HG03457 (cell line): ENCODE results near the gene CD8A.

ENCODE experiments used
- ATAC-seq: cut with Tn5 transposase; IDR thresholded peaks from one replicate; pipeline ENCODE4 v1.9.1; 2021; ENCODE audit warnings: moderate number of reproducible peaks; ENCODE audit not compliant: unreplicated experiment

Gene CD8A

GRCh38 chr2:86809481-86810121 is 18.9 kb upstream of the CD8A start:
- ATAC-seq = no peak

DNA sequence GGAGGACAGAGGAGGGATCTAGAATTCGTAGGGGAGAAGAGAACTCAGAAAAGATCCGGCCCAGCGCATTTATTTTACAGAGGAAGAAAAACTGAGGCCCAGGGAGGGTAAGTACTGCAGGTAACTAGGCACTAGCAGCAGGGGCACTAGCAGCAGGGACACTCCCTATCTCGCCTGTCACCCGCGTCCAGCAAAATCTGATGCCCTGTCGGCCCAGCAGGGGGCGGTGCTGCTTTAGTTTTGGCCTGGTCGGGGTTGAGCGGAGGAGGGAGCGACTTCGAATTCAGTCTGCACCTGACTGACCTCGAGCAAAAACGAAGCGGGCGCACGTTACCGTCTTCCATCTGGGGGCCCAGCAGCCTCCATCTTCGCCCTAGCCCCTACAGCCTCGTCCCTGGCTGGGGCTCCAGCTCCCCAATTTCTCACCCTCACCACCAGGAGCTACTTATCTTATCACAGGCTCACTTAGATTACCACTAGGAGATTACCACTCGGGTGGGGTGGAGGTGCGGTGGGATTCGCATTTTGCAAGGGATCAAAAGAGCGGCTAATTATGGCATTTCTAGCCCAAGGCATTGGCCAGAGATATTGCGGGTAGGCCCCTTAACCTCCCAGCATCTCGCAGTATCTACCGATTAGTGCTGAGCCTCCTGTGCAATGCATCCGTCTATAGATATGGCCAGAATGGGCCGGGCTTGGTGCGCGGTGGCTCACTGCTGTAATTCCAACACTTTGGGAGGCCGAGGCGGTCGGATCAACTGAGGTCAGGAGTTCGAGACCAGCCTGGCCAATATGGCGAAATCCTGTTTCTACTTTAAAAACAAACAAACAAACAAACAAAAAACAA is 17.8 kb upstream of the CD8A start:
- peak; percentile 75 for ATAC-seq

- no peak for ATAC-seq
These were observed 17.0 kb upstream of the CD8A start for GRCh38 chr2:86807468-86808275.

- no peak for ATAC-seq
These were observed 16.4 kb upstream of the CD8A start for GRCh38 chr2:86807133-86807467.

- no peak for ATAC-seq
These were observed 15.5 kb upstream of the CD8A start for GRCh38 chr2:86806059-86806857.

DNA sequence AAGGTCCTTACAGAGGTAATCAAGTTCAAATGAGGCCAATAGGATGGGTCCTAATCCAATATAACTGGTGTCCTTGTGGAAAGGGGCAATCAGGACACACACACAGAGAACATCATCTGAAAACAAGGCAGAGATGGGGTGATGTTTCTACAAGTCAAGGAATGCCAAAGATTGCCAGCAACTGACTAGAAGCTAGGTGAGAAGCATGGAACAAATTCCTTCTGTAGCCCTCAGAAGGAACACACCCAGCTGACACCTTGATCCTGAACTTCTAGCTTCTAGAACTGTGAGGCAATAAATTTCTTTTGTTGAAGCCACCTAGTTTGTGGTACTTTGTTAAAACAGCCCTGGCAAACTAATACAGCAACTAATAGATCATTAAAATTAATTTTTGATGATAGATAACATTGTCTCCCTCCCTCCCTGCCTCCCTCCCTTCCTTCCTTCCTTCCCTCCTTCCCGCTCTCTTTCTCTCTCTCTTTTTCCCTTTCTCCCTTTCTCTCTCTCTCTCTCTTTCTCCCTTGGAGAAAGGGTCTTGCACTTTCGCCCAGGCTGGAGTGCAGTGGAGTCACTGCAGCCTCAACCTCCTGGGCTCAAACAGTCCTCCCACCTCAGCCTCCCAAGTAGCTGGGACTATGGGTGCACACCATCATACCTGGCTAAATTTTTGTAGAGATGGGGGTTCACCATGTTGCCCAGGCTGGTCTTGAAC is 10.3 kb upstream of the CD8A start:
- ATAC-seq = no peak

DNA sequence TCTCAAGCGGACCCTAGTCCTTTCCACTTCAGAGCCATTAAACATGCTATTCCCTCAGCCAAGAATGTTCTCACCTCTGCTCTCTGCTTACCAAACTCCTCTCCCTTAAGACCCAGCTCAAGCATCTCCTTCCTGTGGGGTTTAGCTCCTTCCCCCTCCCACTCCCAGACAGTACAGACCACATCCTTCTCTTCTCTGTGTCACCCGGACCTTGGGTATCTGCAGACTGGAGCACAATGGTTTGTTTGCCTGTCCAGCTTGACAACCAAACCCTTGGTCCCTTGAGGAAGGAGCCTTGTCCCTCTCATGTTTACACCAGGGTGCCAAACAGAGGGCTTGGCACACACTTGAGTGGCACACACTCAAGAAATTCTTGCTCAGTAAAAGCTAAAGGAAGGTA is 4.1 kb upstream of the CD8A start:
- ATAC-seq = no peak

GRCh38 chr2:86793752-86794151 is 3.0 kb upstream of the CD8A start:
- ATAC-seq = no peak

GRCh38 chr2:86791573-86791972 is 860 bp upstream of the CD8A start:
- ATAC-seq = no peak

DNA sequence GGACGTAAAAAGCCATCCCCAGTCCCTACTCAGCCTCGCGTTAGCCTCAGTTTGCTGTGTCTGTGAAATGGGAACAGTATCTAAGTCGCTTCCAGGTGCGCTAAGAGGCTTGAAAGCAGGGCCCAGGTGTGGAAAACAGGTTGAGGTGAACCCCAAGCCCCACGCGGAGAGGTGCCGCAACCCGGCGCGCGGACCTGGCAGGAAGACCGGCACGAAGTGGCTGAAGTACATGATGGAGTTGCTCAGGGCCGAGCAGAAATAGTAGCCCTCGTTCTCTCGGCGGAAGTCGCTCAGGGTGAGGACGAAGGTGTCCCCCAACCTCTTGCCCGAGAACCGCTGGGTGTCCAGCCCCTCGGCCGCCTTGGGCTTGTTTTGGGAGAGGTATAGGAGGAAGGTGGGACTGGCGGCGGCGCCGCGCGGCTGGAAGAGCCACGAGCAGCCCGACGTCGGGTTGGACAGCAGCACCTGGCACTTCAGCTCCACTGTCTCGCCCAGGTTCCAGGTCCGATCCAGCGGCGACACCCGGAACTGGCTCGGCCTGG is 508 bp downstream of the CD8A start:
- ATAC-seq = no peak

GRCh38 chr2:86789687-86790133 is 1.0 kb downstream of the CD8A start:
- ATAC-seq = no peak

GRCh38 chr2:86788881-86789686 is 1.6 kb downstream of the CD8A start:
- no peak for ATAC-seq

- ATAC-seq = no peak
These were observed 2.5 kb downstream of the CD8A start for GRCh38 chr2:86788165-86788564.

DNA sequence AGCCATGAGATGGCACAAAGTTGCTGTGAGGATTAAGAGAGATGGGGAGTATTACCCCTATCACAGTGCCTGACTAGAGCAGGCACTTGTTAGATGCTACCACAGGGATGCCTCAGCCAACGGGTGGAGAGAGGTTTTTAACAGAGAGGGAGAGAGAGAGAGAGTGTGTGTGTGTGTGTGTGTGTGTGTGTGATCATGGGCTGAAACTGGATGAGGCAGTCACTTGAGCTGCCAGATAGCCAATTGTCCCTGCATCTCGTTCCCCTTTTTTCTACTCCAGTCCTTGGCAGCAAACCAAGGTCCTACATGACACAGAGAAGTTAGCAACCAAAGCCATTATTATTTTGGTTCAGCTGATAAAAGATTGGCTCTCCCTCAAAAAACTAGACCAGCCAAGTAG is 3.0 kb downstream of the CD8A start:
- ATAC-seq = no peak

DNA sequence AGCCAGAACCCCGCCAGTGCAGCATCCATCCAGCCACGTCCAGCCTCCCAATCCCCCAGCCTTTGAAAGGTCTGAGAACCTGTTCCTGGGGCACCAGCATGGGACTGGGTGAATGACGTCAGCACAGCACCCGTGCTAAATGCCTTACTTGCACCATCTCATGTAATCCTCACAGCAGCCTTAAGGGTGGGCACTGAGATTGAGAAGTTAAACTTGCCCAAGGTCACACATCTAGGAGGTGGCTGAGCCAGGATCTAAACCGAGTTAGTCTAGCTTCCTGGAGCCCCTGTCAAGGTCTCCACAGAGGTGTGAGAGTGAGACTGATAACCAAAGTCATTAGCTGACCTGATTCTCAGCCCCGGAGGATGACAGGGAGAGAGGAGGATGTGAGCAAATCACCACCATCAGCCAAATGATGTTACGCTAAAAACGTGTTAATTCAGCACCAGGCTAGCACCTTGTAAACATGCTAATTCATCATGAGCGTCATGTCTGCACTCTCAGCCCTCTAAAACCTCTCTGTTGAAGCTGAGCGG is 4.6 kb downstream of the CD8A start:
- no peak for ATAC-seq

DNA sequence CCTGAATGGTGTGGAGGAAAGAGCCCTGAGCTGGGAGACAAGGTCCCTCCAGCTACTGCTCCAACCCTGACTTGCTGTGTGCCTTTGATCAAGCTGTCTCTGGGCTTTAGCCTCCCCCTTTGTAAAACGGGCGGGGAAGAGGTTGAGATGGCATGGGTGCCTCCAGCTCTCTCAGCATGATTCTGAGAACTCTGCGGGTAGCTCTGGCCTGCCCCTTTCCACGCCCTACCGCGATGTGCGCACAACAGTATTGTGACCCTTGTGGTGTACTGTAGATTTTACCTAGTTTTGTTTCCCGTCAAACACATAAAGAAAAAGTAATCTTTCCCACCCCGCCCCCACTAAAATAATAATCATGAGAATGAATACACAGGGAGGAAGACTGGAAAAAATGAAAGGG is 5.3 kb downstream of the CD8A start:
- no peak for ATAC-seq

- peak; percentile 86 for ATAC-seq
These were observed 6.9 kb downstream of the CD8A start for GRCh38 chr2:86783615-86784339.

DNA sequence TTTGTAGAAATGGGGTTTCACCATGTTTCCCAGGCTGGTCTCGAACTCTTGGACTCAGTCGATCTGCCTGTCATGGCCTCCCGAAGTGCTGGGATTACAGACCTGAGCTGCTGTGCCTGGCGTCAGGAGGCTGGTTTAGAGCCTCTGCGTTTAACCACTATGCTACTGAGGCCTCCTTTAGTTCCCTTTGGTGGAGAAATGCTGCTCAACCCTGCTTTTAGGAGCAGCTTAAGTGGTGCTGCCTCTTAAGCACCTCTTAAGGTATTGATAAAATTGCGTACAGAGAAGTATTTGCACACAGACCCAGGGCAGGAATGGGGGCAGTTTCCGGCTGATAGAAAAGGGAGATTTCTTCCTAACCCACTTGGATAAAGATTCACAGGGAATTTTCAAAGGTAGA is 8.0 kb downstream of the CD8A start:
- no peak for ATAC-seq
